GM21447 (cell line): Measurements from ENCODE around the gene PCNX2.
"Not testable (repeated sequence)": the region's sequence is repeated elsewhere in the genome, so short reads cannot be mapped to it uniquely, and the experiment has no call there.

Experiments
- ATAC-seq: cut with Tn5 transposase; IDR thresholded peaks from one replicate; pipeline ENCODE4 v1.9.1; 2021; ENCODE audit not compliant: unreplicated experiment

PCNX2 gene

DNA sequence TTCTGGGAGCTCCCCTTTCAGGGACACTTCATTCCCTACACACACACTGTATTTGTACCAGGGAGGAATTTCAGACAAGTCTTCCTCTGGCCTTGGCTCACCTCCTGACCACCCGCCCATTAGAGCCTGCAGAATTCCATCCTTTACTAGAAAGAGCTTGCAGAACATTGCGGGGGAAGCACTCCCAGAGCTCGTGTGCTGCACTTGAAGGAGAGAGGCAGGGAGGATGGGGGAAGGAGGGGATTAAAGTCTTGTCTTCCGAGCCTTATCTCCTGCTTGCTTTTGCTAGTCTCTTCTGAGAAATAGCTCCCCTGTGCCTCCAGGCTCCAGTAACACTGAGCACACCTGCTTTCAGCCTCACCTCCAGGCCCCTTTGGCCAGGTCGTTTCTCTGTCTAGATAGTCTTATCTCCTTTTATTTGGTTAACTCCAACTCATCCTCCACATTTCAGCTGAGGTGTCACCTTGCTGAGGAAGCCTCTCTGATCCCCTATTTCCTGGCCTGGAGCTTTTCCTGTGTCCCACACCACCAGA is 62.0 kb downstream of the PCNX2 start:
- ATAC-seq = no peak

- no peak for ATAC-seq
These were observed 65.5 kb downstream of the PCNX2 start for GRCh38 chr1:233230011-233230410.

- ATAC-seq = no peak
These were observed 66.2 kb downstream of the PCNX2 start for GRCh38 chr1:233229288-233229687.

DNA sequence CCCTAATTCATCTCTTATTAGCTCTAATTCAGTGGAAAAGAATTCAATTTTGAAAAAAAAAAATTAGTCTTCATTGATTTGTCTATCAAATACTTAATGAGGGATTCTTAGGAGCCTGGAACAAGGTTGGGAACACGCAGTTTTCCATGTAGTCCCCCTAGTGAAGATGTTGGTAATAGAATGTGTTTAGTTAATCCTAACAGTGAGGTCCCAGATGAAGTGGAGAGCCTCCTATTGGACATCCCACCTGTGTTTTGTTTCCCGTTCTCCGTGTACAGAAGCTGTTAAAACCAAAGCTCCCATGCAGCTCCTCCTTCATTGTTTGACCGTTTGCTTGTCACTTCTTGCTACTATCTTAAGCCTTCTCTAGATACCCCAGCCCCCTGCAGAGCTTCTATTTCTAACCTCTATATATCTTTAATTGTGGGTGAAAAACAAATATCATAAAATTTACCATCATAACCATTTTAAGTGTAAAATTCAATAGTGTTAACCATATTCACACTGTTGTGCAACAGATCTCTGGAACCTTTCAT is 67.5 kb downstream of the PCNX2 start:
- no peak for ATAC-seq

DNA sequence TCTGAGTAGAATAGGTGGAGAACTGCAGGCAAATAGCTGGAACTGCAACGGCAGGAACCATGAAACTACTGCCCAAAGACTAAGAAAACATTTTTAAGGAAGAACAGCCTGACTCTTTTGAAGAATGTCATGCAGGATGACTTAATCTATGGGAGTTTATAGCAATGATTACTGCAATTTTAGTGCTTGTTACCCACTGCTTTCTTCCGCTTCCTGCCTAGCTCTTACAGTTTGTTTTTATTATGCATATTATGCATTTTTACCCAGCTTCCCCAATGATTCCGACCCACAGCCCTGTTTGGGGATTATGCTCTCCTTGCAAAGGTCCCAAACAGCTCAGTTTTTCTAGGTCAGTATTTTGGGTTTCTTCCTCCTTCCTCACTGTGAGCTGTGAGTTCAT is 71.2 kb downstream of the PCNX2 start:
- no peak for ATAC-seq

DNA sequence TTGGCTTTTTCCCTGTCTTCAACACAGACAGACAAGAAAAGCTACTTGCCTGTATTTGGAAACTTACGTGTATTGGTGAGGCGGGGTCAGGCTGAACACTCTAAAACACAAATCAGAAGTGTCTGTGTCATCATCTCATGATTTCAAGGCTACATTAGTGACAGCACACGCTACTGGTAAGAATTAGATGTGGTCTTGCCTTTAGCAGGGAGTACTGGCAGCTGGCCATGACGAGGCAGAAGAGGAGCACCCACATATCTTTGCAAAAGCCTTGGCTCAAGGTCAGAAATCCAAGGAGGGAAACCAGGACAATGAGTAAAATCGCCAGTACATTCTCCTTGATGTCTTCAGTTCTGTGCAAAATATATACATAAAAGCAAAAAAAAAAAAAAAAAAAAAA is 77.7 kb downstream of the PCNX2 start:
- no peak for ATAC-seq

DNA sequence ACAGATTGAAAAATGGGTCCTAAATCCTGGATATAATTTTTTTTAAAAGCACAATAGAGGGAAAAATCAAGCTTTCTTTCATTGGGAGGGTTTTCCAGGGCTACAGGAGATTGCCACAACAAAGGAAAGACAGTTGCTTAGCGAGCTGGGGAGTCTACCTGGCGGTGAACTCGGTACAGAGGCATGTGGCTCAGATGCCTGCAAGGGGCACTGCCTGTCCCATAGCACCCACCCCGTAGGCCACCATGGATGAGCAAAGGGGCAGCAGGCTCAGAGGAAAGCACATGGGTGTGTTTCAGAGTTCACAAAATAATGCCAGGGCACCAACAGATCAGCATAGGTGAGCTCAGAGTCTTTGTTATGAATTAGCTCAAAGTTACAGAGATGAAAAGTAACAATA is 79.5 kb downstream of the PCNX2 start:
- ATAC-seq = no peak

GRCh38 chr1:233215135-233215760 is 80.3 kb downstream of the PCNX2 start:
- ATAC-seq = no peak

DNA sequence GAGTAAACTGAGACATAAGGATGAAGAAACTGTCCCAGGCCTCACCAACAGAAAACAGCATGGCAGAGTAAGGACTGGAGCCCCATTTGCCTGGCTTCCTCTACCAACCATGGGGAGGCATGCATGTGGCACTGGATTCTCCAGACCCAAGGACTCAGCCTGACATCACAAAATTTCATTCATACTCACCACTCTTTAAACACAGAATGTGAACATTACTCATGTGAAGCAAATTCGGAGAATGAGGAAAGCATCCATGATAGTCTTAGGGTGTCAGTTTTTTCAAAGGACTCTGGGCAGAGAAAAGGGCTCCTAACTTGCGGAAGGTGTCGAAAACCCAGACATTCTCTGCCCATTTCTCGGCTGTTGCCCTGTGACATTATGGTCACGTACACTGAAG is 83.9 kb downstream of the PCNX2 start:
- no peak for ATAC-seq

DNA sequence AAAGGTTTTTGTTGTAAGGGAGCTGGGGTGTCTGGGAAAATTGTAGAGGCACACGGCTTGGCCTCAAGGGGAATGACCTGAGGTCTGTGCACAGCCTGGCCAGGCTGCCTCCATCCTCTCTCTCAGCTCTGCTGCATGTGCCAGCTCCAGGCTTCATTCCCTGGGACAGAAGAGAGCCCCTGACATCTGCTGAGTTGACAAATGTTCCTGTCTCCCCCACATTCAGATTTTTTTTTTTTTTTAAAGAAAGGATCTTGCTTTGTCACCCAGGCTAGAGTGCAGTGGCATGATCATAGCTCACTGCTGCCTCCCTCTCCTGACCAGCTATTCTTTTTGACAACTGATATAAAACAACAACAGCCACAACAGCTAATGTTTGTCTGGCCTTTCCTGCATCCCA is 84.4 kb downstream of the PCNX2 start:
- no peak for ATAC-seq

DNA sequence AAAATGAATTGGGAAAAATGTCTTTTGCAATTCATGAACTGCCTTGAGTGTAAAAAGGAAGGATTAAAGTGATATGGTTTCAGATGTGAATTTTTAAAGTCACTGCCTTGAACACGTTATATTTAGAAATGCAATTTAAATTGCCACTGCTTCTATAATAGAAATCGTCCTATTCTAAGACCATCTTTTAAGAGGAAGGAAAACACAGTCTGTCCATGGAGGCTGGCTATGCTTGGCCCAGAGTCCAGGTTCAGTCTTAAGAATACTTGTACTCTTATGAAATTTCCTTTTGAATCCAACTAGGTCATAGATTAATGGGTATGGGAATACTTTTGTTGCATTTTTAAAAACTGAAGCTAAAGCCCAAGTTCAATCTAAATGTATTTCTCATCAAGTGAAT is 86.0 kb downstream of the PCNX2 start:
- ATAC-seq = no peak

DNA sequence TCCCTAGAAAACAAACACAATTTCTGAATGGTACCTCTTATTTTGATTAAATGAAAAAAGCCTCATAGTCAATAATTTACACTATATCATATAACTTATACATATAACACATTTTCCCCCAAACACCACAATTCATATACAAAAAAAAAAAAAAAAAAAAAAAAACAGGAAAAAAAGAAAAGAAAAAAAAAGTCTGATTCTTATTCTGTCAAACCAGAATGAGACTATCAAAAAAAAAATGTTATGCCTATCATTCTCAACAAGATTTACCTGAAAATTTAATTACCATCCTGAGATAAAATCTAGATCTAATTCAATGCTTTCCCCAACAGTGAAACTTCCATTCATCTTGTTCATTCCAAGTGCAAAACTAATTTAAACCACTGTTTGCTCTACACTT is 86.8 kb downstream of the PCNX2 start:
- ATAC-seq = no peak

DNA sequence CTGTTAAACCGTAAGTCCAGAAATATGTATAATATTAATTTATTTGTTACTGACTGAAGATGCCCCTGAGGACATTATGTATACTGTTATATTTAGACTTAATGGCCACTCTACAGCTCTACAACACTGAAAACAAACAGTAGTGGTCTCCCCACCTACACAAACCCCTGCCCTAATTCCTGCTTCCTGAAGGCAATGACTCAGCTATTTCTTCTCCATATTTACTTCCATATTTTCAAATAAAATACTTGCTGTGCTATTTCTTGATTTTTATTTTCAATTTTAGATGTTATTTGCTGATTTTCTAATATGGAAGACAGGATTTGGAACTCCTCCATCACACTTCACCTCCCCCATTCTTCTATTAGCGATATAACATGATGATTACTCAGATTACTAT is 97.6 kb downstream of the PCNX2 start:
- ATAC-seq = no peak

- ATAC-seq = no peak
These were observed 101.8 kb downstream of the PCNX2 start for GRCh38 chr1:233193741-233194140.

DNA sequence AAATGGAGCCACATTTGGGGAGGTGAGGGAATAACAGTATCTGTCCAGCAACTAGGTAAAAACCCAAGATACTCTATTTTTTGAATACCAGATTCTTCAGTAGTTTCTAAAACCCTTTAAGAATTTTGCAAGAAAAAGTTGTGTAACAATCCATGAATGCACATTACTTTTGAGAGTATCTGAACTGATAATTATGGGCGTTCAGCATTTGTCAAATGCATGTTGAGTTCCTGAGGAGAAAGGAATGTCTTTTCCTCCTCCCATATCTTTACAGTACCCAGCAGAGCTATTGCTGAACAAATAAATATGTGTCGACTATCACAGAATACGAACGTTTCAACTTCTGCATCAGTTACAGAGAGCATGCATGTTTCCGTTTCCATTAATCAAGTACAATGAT is 104.5 kb downstream of the PCNX2 start:
- ATAC-seq = no peak

DNA sequence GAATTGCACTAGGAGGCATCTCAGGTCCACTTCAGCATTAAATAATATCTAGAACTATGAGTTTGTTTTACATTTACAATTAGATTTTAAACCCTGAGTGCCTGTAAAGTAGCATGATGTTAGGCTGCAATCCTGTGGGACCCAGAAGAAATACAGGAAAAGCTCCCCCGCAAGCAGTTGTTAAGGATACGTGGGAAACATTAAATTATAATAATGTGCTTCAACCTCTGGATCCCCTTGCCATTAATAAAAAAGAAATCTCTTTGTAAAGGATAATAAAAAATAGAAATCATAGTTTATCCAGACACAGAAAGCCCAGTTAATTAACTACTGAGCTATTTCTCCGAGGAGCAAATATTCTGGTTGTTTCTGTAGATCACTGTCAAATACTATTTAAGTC is 106.0 kb downstream of the PCNX2 start:
- no peak for ATAC-seq

GRCh38 chr1:233188061-233188460 is 107.5 kb downstream of the PCNX2 start:
- no peak for ATAC-seq

GRCh38 chr1:233183226-233184020 is 112.1 kb downstream of the PCNX2 start:
- no peak for ATAC-seq

DNA sequence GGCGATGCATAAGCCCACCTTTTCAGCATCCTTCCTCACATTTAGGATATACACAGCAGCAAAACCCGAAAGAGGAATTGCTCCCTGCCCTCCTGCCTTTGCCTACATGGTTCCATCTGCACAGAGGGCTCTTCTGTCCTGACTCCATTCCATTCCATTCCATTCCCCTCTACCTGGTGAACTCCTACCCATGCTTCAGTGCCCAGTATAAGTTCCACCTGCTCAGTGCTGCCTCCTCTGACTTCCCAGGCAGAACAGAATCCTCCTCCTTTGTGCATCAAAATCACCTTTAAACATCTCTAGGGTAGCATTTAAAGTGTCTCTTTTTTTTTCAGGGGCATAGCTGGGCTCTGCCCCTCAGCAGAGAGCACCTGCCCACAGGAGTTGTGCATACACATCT is 112.9 kb downstream of the PCNX2 start:
- ATAC-seq = no peak

DNA sequence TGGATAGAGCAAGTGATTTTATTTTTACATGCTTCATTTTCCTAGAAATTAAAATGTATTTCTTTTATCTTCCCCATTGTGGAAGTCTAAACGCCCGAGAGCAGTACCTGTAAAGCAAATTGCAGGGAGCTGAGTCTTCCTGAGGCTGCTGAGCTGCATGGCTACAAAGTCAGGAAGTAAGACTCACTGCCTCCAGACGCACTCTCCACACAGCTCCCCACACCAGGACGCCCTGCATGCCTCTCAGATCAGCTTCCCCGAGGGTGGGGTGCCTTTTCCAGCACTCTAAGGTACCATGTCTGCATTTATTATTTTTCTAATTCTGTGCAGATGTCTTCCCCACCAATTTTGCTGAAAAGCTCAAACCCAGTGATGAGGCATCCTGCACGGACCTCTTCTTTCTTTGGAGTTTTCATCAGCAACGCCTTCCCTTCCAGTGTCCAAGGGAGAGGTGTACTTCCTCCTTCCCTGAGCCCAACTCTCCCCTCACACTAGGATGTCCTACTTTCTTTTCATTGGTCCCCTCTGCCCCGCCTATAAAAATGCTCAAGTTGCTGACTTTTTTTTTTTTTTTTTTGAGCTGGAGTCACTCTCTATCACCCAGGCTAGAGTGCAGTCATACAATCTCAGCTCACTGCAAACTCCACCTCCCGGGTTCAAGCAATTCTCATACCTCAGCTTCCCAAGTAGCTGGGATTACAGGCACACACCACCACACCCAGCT is 114.7 kb downstream of the PCNX2 start:
- no peak for ATAC-seq

GRCh38 chr1:233179638-233180037 is 115.9 kb downstream of the PCNX2 start:
- ATAC-seq = not testable (repeated sequence)

DNA sequence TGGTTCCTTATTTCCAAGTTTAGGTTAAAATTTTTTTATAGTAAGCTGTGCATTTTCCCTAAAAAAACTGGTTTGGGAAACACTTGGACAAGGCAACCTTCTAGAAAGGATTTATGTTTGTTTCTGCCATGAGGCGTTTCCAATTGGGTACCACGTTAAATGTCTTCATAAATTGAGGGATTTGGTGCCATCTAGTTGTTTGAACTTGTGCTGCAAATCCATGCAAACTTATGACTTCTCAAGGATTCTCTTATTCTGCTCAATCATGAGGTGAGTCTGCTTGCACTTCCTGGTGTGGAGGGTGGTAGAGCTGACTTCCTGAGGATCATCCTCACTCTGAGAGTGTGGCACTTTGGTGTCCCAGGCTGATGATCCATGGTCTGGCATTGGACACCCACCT is 123.3 kb downstream of the PCNX2 start:
- ATAC-seq = no peak
